ENCODE measurements around the gene WWOX.

Gene WWOX

GRCh38 chr16:78413651-78414050 lies 314.2 kb downstream of the WWOX start:
- DNase-seq = no peak

GRCh38 chr16:78415013-78415412 lies 315.6 kb downstream of the WWOX start:
- no peak for DNase-seq

DNA sequence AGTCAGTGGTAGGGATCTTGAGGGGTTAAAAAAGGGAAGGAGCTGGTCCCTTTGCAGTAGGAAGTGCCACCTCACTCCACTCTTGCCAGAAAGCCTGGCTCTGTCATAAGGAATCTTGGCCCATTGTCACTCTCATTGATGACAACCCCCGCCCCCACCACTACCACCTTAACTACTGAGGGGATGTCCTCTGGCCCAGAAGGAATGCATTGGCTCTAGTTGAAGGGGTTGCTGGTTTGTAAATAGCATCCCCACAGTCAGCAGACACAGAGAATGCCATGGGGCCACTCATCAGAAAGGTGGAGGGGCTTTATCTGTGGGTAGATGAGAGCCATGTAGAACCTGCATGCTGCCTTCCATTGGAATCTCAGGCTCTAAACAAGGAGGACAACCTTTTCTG lies 316.2 kb downstream of the WWOX start:
- no peak for DNase-seq

DNA sequence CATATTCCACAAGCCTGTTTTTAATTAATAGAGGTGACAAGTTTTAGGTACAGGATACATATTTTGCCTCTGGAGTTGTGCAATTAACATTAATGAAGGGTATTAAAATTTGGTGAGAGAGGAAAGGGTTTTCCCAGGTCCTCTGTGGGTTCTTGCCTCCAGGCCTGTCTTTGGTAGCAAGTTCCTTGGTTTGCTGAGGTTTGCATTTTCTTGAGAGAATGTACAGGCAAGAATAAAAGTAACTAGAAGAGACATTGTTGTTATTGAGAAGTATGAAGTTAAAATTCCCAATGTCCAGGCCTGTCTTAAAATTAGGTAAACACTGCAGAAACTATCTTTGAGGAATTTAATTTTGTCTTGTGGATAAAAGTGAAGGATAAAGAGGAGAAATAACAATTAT lies 316.9 kb downstream of the WWOX start:
- DNase-seq = no peak

GRCh38 chr16:78421181-78421708 lies 321.8 kb downstream of the WWOX start:
- DNase-seq = no peak

DNA sequence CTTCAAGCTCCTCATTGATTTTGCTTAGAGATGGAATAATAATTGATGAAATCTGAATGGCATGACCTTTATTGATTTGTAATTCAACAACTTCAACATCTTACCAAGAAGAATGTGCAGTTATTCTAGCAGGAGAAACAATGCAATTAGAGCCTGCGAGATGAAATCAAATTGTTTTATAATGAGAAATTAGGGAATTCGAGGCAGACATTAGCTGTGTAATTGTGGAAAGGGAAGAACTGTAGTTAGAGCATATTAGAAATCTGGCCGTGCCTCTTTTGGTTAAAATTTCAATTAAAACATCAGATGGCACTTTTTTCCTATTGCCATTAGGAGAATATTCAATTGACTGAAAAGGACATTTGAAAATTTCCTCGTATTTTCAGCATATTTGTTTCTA lies 325.8 kb downstream of the WWOX start:
- no peak for DNase-seq

DNA sequence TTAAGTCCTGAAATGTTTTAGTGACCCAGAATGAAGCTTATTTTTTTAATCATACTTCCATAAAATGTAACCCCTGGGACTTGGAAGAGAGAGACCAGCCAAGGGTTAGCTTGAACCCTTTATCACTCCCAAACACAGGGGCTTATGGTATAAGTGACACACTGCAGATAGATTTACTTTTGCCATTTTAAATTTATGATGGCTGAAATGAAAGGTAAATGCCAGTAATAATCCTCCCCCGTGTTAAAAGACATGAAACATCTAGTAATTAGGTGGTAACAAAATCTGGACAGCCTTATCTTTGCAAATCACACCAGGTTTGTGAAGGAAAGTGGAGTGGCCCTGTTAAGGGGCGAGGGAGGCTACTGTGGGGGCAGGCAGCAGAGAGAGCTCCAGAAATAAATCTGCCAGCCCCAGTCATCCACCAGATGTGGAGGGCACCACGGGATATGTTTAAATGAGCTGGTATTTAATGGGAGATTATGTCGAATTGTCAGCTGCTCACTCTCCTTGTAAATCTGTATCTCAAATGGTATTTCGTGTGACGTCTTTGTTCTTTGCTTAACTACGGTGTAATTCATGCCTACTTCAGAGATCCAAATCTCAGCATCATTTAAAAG lies 326.5 kb downstream of the WWOX start:
- no peak for DNase-seq

DNA sequence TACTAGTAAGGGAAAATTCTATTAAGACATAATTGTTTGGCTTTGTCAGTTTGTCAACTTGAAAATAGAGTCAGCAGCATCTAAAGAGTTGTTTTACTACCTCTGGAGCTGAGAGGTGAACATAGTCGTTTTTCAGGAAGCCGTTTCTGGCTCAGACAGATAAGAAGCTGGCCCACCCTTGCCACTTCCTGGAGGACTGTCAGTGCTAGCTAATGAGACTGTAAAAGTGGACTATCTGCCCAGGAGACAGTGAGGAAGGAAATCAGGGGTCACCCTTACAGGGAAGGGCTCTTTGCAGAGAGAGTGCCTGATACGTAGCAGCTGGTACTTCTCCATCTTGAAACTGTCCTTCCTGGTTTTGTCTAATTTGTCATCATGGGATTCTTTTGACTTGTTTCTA lies 328.7 kb downstream of the WWOX start:
- DNase-seq = no peak

DNA sequence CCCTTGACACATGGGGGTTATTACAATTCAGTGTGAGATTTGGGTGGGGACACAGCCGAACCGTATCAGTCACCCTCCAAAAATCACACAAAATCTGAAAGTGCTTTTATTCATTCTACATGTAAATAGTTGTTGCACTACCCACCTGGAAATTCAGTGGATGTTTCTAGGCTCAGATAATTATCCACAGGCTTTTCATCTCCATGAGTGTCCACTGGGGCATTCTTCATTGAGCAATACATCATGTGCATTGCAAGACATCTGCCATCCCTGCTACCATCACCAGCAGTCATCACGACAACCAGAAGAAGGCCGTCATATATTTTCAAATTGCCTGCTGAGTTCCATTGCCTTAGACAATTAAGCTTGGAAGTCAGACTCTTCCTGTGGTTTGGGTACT lies 330.8 kb downstream of the WWOX start:
- no peak for DNase-seq

DNA sequence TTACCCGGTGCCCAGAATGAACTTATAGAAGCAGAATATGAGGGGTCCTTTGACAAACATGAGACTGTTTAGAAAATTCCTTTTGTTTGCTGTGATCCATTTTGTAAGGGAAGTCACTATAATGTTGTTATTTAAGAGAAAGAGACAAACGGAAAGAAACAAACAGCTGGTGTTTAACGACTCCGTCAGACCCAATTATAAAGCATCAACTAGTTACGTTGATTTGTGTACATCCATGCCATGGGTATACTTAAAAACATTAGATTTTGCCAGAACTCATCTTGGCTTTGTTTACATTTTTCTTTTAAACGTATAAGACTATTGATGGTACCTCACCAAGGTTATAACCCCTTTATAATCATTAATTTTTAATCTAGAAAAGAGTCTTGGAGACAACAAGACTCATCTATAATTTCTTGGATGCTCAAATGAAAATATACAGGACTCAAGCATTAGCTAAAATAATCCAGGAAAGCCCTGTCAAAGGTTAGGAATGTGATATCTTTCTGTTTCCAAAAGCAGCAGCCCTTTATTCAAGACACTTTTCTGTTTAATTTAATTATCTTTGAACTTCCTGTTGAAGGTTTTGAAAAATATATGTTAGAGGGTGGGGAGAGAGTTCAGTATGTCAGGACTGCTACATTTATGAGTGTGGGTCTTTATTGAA lies 331.7 kb downstream of the WWOX start:
- DNase-seq = no peak

GRCh38 chr16:78431701-78432100 lies 332.2 kb downstream of the WWOX start:
- no peak for DNase-seq

DNA sequence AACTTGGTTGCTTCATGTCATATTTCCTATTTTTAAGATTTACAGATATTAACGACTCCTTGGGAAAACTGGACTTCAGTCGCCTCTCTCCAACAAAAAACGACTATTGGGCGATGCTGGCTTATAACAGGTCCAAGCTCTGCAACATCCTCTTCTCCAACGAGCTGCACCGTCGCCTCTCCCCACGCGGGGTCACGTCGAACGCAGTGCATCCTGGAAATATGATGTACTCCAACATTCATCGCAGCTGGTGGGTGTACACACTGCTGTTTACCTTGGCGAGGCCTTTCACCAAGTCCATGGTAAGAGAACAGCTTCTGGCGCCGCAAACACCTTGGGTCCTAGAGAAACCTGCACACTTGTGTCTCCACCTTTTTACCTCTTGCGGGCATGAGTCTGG lies 333.0 kb downstream of the WWOX start:
- no peak for DNase-seq

- no peak for DNase-seq
These were observed 333.7 kb downstream of the WWOX start for GRCh38 chr16:78433116-78433515.

GRCh38 chr16:78434401-78434800 lies 334.9 kb downstream of the WWOX start:
- no peak for DNase-seq

GRCh38 chr16:78435260-78435659 lies 335.8 kb downstream of the WWOX start:
- no peak for DNase-seq

DNA sequence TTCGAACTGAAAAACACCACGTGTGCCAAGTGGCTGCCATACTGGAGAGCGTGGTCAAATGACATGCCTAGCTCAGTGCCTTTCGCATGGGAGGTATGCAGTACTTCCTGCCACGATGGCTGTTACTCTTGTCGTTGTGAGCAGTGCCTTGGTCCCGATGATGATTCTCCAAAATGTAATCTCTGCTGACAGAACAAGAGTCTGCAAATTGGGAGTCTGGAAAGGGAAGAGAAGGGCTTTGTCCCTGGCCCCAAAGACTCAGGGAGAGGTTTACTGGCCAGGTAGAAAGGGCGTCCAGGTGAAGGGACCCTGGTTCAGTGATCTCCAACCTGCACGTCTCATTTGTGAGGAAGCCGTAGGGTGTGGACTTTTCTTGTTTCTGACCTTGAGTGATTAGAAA lies 336.6 kb downstream of the WWOX start:
- no peak for DNase-seq

- no peak for DNase-seq
These were observed 337.4 kb downstream of the WWOX start for GRCh38 chr16:78436846-78437245.

DNA sequence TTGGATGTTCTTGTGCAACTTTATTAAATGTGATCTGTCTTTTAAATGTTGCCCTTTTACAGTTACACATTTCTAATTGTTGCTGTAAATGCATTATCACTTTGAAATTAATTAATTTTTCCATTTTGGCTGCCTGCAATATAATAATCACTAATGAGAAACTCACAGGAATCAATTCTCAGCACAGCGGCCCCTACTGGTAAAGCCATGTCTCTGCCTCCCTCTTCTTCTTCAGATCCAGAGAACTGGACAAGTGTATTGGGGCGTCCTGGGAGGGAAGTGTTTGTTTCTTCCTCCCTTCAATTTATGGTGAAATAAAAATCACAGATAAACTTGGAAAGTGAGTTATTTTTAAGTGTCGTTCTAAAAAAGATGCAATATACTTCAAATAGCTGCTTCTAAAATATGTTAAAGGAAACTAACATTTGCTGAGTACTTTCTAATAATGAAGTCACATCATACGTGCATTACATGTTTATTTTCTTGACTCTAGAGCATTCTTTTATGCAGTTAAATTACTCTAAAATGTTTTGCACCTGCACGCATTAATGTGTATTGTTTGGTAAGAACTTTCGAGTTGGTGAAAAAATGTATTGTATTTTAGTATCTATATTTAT lies 338.0 kb downstream of the WWOX start:
- DNase-seq = peak in 1 of 2 donors; percentile 38

DNA sequence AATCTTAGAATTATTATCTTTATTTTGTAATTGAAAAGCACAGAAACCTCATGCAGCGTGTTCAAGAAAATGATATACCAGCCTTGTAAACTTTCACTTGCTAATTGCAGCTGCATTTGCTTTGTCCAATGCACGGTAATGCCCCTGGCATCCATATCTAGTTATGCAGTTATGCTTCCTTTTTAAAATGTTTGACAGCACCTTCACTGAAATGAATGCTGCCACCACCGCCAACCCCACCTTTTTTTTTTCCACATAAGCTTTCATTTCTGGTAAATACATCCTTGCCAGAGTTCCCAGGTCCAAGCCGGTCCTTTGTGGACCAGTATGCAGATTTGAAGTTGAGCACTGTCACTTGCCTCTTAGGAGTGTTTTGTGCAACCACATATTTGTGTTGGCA lies 338.8 kb downstream of the WWOX start:
- DNase-seq = no peak

DNA sequence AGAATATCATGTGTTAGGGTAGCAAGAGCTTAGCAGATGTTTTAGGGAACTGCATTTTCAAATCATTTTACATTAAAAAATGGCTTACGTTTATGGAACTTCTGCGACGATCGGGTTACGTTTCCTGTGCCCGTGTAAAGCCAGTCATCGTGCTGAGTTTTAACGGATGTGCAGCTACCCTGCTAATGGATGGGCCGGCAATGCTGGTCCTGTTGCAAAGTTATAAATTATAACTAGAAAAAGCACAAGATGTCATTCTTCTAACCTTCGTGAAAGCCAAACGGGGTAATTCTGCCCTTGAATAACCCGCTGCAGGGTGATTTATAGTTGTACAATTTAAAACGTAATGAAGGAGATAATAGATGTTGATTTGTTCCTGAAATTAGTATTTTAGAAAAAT lies 339.2 kb downstream of the WWOX start:
- DNase-seq = no peak

- DNase-seq = no peak
These were observed 340.2 kb downstream of the WWOX start for GRCh38 chr16:78439646-78440045.

- DNase-seq = no peak
These were observed 341.8 kb downstream of the WWOX start for GRCh38 chr16:78441298-78441697.

DNA sequence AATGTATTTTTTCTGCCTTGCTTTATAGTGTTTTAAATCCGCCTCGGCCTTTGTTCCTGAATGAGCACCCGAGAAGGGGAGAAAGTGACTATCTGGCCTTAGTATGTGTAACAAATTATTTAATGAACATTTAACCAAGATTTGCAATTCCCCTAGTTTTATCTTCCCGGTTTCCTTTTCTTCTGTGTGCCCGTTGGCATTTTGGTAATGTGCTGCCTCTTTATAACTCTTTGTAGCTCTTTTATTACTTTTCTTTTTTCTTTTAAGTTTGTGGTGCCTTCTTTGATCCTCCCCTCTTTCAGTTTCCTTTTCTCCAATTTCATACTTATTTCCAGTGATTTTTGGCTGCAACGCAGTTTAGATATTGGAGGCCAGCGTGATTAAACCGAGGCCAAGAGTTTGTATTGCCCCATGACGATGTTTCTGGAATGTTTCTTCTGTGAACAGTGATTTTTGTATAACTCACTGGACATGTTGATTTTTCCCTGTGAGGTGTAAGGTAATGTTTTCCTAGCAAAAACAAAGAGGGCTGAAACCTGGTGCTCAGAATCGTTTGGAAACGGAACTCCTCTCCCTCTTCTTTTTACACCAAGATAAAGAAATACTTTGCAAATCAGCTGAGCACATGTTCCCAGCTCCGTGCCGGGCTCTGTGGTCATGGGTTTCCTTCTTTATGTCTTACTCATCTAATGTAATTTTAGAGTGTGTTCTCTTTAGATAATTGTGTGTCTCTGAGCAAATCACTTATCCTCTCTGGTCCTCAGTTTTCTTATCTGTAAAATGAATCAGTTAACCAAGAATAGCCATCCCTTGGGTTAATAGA lies 344.3 kb downstream of the WWOX start:
- no peak for DNase-seq

DNA sequence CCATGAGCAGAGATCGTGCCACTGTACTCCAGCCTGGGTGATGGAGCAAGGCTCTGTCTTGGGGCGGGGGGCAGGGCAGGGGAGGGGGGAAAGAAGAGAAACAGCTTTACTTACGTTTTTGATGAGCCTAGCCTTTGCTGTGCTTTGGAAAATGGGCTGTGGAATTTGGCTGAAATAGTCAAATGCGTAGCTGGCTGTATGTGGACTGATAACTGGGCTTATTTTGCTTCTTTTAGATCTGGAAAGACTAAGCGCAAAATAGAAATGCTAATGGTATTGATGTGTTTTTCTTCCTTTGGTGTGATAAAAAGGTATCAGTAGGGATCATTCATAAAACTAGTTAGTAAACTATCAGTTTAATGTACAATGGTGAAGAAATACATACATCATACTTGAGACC lies 346.4 kb downstream of the WWOX start:
- no peak for DNase-seq
